GM12873 (cell line): ENCODE measurements around the gene MMEL1.
A peak's percentile ranks its signal among the peaks of the same experiment; 100 is the strongest.

Experiments used
- TF ChIP-seq, protein P1 (sequence below): IDR thresholded peaks from 2 replicates; pipeline ENCODE4 v1.5.1; 2012; ENCODE audit warnings: low read depth, mild to moderate bottlenecking, moderate library complexity, low read length, control low read depth; ENCODE audit not compliant: insufficient read depth; ENCODE audit errors: missing control alignments

Gene MMEL1

DNA sequence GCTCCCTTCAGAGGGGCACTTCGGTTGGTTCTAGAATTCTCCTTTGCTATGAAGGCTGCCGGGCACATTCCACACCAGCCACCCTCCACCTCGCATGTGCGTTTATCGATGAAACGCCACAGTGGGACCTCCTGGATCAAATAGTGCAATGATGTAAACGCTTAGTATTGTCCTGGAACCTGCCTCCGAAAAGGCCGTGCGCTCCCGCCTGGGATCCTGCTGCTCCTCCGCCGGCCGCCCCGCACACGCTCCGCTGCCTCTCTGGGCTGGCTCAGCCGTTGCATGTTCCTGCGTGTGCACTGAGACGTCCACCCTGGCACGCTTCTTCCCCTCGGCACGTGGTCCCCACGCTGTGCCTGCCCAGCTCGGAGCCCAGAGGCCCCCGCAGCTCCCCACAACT, 80.6 kb downstream of the MMEL1 start:
- TF ChIP-seq, protein P1, sequence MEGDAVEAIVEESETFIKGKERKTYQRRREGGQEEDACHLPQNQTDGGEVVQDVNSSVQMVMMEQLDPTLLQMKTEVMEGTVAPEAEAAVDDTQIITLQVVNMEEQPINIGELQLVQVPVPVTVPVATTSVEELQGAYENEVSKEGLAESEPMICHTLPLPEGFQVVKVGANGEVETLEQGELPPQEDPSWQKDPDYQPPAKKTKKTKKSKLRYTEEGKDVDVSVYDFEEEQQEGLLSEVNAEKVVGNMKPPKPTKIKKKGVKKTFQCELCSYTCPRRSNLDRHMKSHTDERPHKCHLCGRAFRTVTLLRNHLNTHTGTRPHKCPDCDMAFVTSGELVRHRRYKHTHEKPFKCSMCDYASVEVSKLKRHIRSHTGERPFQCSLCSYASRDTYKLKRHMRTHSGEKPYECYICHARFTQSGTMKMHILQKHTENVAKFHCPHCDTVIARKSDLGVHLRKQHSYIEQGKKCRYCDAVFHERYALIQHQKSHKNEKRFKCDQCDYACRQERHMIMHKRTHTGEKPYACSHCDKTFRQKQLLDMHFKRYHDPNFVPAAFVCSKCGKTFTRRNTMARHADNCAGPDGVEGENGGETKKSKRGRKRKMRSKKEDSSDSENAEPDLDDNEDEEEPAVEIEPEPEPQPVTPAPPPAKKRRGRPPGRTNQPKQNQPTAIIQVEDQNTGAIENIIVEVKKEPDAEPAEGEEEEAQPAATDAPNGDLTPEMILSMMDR = no peak

DNA sequence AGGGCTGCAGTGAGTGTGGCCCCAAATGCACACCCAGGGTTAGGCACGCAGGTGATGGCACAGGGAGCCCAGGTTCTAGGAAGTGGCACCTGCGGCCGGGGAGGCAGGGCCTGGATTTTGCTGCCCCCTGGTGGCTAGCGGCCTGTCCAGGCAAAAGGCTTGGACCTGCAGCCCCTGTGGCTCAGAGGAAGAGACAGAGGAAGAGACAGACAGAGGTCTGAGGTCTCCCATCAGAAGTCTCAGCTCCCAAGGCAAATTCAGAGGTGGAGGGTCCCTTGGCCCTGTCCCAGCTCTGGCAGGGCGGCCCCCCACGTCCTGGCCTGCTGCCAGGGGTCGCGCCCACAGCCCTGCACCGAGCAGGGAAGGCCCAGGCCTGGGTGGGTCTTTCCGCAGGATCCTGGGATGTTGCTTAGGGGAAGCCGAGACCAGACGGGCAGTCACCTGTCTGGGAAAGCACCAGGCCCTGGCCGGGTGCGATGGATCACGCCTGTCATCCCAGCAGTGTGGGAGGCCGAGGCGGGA, 84.7 kb downstream of the MMEL1 start:
- TF ChIP-seq, protein P1 = peak; percentile 93

DNA sequence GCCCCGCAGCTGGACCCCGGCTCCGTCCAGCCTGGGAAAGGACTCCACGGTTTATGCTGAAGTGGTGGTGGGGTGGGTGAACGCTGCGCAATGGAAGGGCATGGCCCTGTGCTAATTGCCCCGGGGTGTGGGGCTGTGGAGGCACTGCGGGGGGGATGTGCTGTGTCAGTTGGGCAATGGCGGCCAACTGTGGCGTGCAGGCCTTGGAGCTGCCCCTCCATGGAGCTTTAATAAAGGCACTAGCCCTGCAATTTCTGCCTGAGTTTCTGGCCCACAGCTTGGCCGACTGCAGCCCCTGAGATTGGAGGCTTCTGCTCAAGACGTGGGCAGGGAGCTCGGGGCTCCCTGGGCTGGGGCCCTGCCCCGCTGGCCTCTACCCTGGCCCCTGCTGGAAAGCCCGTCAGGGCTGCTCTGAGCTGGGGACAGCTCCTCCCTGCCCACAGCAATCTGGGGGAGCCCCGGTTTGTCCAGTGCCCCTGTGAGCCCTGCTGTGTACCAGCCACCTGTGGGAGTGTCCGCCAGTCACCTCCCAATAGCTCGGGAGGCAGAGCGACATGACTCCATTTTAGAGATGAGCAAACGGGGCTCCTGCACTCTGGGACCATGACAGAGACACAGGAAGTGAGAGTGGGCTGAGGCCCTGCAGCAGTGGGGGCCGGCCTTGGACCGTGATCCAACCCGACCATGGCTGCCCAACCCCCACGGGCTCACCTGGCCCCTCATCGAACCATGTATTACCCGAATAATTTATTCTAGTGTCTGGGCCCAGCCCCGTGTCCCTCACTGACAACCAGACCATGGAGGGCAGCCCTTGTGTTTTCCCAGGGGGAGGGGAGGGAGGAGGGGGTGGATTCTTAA, 85.4 kb downstream of the MMEL1 start:
- TF ChIP-seq, protein P1 = no peak

DNA sequence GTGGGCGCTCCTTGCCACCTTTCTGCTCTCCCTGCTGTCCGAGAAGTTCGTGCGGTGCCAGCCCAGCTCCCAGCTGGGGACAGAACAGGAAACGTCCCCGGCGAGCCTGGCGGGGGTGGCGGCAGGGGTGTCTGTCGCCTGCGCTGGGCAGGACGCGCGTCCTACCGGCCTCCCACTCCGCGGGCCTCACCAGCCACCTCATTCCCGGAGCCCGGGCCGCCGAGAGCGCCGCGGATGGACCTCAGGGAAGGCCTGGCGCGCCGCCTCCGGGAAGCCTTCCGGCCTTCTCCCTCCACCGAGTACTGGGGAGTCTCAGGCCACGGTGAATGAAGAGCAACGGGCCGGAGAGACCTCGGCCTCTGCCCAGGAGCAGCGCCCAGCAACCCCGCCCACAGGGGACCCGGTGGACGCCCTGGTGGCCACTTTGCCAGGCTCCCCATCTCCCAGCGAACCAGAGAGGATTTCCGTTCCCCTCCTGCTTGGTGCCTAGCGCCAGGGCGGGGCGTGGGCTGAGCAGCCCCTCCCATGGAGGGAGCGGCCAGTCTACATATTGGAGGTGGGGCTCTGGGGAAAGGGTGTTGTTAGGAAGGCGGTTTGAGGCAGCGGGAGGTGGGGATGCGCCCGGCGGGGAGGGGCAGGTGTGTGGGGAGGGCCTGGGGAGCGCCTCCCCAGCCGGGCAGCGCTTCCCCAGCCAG, 86.2 kb downstream of the MMEL1 start:
- TF ChIP-seq, protein P1 = no peak

DNA sequence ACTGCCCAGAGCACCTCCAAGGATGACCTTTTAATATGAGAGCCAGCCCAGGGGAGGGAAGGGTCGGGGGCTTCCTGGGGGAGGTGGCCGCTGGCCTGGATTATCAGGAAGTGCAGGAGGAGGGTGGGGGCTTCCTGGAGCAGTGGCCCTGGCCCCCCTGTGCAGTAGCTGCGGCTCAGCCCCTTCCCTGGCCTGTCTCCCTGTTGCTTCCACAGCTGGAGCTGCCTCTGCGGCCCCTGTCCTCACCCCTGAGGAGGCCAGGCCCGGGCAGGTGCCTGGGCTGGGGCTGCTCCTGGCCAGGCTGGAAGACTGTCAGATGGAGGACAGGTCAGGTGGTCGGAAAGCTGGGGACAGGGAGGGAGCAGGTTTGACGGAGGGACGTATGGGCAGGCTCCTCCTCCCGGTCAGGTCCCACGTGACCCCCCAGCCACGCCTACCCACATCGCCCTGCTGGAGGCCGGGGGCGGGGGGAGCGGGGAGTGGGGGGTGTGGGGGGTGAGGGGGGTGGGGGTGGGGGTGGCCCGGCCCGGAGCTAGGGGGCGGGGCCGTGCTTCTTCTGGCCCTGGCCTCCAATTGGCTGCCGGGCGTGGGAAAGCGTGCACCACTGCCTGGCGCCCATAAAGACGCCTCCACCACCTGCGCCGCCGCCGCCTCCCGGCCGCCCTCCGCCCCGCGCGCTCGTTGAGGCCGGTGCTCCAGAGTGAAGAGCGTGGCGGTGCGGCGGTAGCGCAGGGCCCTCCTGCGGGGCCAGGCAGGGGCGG, 86.9 kb downstream of the MMEL1 start:
- TF ChIP-seq, protein P1 = no peak

DNA sequence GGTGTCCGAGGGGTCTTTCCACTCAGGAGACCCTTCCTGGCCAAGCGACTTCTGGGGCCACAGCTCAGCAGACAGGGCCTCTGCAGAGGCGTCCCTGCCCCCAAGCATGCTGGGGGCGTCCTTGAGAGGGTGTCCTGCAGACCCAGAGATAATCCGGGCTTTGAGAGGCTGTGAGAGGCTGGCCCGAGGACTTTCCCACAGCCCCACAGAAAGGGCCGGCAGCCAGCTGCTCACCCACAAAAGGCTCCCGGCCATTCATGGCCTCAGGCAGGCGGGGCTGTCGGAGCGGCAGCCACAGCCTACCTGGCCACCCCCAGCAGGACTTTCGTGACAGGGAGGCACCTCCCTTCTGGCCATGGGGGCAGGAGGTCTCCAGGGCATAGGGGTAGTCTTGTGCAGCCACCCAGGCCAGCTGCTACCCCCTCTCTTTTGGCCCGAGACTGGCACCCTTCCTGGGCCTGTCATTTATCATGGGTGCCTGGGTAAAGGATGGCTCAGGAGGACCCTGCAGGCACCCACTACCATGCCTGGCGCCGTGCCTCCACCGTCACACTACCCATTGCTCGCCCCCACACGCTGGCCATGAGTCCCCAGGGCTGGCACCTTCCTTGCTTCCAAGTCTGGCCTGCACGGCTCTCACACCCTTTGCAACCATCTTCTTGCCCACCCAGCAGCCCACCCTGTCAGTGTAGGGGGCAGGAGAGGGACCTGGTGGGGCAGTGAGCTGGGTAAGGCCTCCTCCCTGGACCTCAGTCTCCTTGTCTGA, 87.8 kb downstream of the MMEL1 start:
- TF ChIP-seq, protein P1 = no peak
